AG09309 (cell line): ENCODE results near the gene NTS.

Experiments used
- DNase-seq: peaks from one replicate; pipeline ENCODE4 v3.0.0-alpha.2; 2010; ENCODE audit warnings: low read depth
- H3K4me3 ChIP-seq: 2 replicates; pipeline ENCODE4 v1.5.1; 2011; ENCODE audit warnings: mild to moderate bottlenecking, low read depth, low read length, moderate library complexity; ENCODE audit not compliant: control insufficient read depth
- TF ChIP-seq, protein P1 (sequence below): IDR thresholded peaks from 2 replicates; pipeline ENCODE4 v1.5.1; 2011; ENCODE audit warnings: mild to moderate bottlenecking, low read depth, low read length, inconsistent platforms; ENCODE audit not compliant: insufficient read depth, control insufficient read depth; ENCODE audit errors: missing control alignments

Gene NTS

DNA sequence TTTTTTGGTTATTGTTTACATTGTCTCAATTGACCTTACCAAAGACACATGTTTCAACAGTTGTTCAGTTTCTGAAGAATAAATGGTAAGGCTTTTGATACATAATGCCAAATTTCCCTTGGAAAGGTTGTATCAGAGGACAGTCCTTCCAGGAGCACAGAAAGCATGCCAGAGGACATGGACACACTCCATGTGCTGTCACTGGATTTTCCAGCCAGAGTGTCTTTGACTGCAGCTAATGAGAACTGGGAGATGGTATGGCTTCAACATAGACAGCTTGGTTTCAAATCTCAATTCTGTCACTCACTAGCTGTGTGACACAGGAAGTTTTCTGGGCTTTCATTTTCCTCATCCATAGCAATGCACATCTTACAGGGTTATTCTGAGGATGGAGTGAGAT lies 20.6 kb downstream of the NTS start:
- no peak for DNase-seq
- TF ChIP-seq, protein P1, sequence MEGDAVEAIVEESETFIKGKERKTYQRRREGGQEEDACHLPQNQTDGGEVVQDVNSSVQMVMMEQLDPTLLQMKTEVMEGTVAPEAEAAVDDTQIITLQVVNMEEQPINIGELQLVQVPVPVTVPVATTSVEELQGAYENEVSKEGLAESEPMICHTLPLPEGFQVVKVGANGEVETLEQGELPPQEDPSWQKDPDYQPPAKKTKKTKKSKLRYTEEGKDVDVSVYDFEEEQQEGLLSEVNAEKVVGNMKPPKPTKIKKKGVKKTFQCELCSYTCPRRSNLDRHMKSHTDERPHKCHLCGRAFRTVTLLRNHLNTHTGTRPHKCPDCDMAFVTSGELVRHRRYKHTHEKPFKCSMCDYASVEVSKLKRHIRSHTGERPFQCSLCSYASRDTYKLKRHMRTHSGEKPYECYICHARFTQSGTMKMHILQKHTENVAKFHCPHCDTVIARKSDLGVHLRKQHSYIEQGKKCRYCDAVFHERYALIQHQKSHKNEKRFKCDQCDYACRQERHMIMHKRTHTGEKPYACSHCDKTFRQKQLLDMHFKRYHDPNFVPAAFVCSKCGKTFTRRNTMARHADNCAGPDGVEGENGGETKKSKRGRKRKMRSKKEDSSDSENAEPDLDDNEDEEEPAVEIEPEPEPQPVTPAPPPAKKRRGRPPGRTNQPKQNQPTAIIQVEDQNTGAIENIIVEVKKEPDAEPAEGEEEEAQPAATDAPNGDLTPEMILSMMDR = no peak
- no peak overlapping the region for H3K4me3 ChIP-seq

DNA sequence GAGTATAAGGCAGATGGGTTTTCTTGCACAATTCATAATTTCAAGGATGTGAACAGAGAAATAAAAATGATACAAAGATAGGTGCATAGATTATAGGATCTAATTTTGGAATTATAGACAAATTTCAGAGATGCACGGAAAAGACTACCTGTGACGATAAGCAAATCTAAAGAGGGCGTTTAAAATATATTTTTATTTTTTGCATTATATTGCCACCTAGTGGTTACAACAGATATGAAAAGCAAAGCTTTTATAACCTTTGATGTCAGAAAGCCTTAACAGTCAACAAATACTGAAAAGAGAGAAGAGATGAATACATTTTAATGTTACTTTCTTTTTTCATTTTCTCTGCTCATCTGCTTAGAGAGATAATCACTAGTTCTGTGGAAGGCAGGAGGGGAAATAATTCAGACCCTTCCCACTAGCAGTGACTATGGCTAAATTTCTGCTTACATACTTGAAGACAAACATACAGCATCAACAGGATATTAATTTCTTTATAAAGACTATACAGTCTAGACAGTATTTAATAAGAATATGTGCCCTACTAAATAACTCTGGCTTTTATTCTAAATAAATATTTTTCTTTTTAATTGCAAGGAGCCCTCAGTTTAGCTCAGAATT lies 46.3 kb downstream of the NTS start:
- TF ChIP-seq, protein P1 = no peak
- no peak overlapping the region for H3K4me3 ChIP-seq
- DNase-seq = no peak

DNA sequence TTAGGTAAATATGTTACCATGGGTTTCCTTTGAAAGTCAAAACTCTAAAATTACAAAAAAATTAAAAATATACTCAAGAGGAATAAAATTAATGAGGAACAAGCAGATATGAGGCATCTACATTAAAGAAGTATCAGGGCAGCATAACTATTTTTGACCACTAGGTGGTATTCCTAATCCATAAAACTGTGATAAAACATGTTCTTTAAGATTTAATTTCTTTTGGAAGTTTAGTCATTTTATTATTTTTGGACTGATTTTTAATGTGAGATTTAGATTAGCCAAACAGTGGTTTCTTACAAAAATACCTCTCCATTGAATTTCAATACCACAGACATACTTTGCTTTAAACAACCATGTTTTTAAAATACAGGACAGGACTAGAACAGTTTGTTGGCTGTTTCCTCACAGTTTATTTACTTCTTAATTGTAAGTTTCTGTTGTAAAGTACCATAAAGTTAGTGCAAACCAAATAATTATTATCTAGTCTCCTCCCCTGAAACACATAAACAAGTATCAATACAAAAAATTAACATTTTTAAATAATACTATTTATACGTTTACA lies 49.8 kb downstream of the NTS start:
- no peak overlapping the region for H3K4me3 ChIP-seq
- TF ChIP-seq, protein P1 = peak; percentile 48
- DNase-seq = peak; percentile 7

DNA sequence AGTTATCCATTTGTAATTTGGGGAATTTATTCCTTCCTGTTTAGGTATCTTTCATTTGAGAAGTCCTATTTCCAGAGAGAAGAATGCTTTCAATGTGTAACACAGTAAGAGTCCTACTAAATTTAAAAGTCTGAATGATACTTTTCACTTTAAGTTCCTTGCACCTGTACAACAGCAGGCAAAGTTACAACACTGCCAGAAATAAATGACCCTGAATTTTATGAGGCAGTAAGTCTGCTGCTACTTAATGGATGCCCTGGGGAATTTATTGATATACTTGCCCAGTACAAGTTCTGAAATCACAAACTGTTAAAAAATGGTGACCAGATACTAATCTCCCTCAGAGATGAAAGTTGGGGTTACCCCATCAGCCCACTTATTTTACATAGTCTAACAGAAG lies 53.1 kb downstream of the NTS start:
- TF ChIP-seq, protein P1 = no peak
- no peak overlapping the region for H3K4me3 ChIP-seq
- DNase-seq = no peak
